GM12873 (cell line): ENCODE measurements around the gene CFAP126.
A peak's percentile ranks its signal among the peaks of the same experiment; 100 is the strongest.

Experiments
- CTCF ChIP-seq: IDR thresholded peaks from 2 replicates; pipeline ENCODE4 v1.5.1; 2012; ENCODE audit warnings: low read depth, mild to moderate bottlenecking, moderate library complexity, low read length, control low read depth; ENCODE audit not compliant: insufficient read depth; ENCODE audit errors: missing control alignments

Gene CFAP126

GRCh38 chr1:161393151-161393550 lies 25.5 kb upstream of the CFAP126 start:
- TF ChIP-seq CTCF: no peak

- no peak for TF ChIP-seq CTCF
Observed at GRCh38 chr1:161391611-161392010, 23.9 kb upstream of the CFAP126 start.

- TF ChIP-seq CTCF: no peak
Observed at GRCh38 chr1:161390559-161390858, 22.8 kb upstream of the CFAP126 start.

- no peak for TF ChIP-seq CTCF
Observed at GRCh38 chr1:161389691-161390558, 22.2 kb upstream of the CFAP126 start.

GRCh38 chr1:161388639-161389038 lies 21.0 kb upstream of the CFAP126 start:
- no peak for TF ChIP-seq CTCF

GRCh38 chr1:161382214-161383019 lies 14.7 kb upstream of the CFAP126 start:
- peak; percentile 53 for TF ChIP-seq CTCF

- TF ChIP-seq CTCF: no peak
Observed at GRCh38 chr1:161381707-161382106, 14.0 kb upstream of the CFAP126 start.
